Activated naive CD4-positive, alpha-beta T cell treated with anti-CD3 and anti-CD28 coated beads, Interleukin-2, amount 10 ng/mL, durations not matched to agents 7 days and 5 days (primary cell): ENCODE data around the gene RNASE13.

ENCODE experiments used
- CTCF ChIA-PET: fragments of 350-600 bp; sonication (Branson Sonifier 250); formaldehyde crosslinking; loops from one replicate; lab custom pipeline; 2021; ENCODE audit warnings: antibody characterized with exemption; lab: Charles Lee
- DNase-seq: peaks from one replicate; pipeline ENCODE4 v3.0.0-alpha.2; 2020
- H3K27ac Mint-ChIP-seq: one replicate; pipeline ENCODE4 v1.8.0; 2021; ENCODE audit warnings: mild to moderate bottlenecking, moderate library complexity, mixed read lengths
- H3K27me3 Mint-ChIP-seq: one replicate; pipeline ENCODE4 v1.8.0; 2021; ENCODE audit warnings: mild to moderate bottlenecking, mixed read lengths
- H3K36me3 Mint-ChIP-seq: one replicate; pipeline ENCODE4 v1.8.0; 2021; ENCODE audit warnings: mixed read lengths
- H3K4me1 Mint-ChIP-seq: one replicate; pipeline ENCODE4 v1.8.0; 2021; ENCODE audit warnings: mixed read lengths
- H3K4me3 Mint-ChIP-seq: one replicate; pipeline ENCODE4 v1.8.0; 2021; ENCODE audit warnings: mild to moderate bottlenecking, moderate library complexity, mixed read lengths
- H3K9me3 Mint-ChIP-seq: one replicate; pipeline ENCODE4 v1.8.0; 2021; ENCODE audit warnings: mixed read lengths

Gene RNASE13

DNA sequence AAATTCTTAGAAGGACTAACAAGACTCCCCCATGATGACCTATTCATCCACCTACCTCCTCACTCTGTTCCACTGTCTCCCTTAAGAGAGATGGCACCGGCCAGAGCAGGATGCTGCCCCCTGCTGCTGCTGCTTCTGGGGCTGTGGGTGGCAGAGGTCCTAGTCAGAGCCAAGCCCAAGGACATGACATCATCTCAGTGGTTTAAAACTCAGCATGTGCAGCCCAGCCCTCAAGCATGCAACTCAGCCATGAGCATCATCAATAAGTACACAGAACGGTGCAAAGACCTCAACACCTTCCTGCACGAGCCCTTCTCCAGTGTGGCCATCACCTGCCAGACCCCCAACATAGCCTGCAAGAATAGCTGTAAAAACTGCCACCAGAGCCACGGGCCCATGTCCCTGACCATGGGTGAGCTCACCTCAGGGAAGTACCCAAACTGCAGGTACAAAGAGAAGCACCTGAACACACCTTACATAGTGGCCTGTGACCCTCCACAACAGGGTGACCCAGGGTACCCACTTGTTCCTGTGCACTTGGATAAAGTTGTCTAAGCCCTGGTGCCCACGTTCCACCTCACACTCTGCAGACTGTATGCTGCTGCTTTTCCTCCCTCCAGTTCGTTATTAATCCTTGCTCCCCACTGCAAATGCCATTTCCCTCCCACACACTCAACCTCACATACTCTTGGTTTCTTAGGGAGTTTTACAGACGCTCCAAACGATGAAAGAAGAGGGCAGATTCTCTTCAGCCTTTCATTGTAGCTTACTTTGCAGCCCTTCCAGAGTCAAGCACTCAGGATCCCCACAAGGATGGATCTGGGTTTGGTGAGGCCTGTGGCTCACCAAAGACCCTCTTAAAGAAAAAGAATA lies 23.4 kb upstream of the RNASE13 start, which contains the start of gene RNASE8:
Gene RNASE8, plus strand, starts transcription at position 20 of the 873 bp plus-strand sequence. Its CDS starts 71 bp downstream, at position 91.
- Mint-ChIP-seq H3K9me3 (no peaks in the 10 kb centered on the region), H3K4me1 (no peaks in the 10 kb centered on the region), H3K36me3 (no peaks in the 10 kb centered on the region), H3K27ac (no peak within 1 kb of the TSS), H3K4me3 (no peak within 1 kb of the TSS), H3K27me3 (peaks cover 34% of the 10 kb centered on the region)
- no peak for DNase-seq
- CTCF ChIA-PET, result interaction anchor here (0.7 to 1.5 kb wide), 3 partner anchors 9 to 35 kb away, joined by 3 to 7 read pairs (median 3); no protein-coding TSS in a partner anchor

DNA sequence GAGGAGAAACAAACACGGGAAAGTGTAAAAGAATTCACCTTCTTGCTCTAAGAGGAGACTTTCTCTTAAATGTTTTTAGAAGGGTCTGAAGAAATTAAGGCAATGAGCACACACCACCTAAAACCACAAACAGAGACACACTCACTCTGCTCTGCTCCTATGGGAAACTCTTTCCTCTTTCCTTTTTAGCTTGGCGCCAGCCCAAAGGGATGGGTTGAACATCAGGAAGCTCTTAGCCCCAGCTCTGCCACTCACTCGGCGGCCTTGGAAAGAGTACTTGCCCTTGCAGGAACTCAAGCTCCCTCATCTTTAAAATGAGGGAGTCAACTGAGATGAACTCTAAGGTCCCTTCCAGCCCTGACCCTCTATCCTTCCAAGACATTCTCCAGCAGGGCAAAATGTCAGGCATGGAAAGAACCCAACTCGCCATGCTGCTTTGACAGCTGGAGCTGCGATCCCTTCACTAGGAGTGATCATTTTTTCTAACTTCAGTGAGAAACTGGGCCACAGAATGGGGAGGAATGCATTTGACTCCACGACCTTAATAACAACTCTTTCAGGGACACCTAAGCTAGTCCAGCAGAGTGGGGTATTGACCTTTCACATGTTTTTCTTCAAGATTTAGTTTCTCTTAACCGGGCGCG lies 22.0 kb upstream of the RNASE13 start:
- DNase-seq, result no peak
- H3K9me3 Mint-ChIP-seq, result no peaks in the 10 kb centered on the region
- H3K27me3 Mint-ChIP-seq, result peaks cover 25% of the 10 kb centered on the region
- CTCF ChIA-PET, result interaction anchor here (0.8 to 1.5 kb wide), 2 partner anchors 36 to 42 kb away, joined by 3 to 7 read pairs; no protein-coding TSS in a partner anchor
- no peak overlapping the region for H3K4me3 Mint-ChIP-seq
- no peak overlapping the region for H3K27ac Mint-ChIP-seq
- H3K36me3 Mint-ChIP-seq, result no peaks in the 10 kb centered on the region
- no peaks in the 10 kb centered on the region for H3K4me1 Mint-ChIP-seq

DNA sequence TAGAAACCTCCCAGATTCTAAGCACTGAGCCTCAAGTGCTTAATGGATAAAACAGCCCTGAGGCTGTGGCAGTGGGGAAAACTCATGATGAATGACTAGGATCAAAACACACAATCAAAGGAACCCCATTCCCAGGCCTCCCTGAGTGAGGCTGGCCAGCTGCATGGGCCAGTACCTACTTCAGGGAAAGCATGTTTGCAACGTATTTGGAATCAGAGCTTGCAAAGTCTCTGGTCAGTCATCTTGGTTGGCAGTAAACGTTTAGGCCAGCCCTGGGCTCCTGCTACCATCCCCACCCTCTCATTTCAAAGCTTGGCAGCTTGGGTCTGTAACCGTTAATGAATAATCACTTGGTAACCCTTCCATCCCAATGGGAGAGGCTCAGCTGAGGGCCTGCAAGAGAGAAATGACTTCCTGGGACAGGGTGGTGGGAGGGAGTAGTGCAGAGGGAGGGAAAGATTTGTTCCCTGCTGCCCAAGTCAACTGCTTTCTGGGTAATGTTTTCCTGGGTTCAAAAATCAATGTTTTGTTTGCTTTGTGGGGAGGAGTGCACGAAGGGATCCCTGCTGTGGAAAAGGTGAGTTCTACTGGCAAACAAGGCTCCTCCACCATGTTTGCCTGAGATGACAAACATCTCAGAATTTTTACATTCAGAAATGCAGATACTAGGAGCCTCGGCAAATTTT lies 21.0 kb upstream of the RNASE13 start:
- Mint-ChIP-seq H3K27ac (no peak overlapping the region), H3K4me1 (no peaks in the 10 kb centered on the region), H3K9me3 (no peaks in the 10 kb centered on the region), H3K4me3 (no peak overlapping the region), H3K36me3 (no peaks in the 10 kb centered on the region), H3K27me3 (peaks cover 19% of the 10 kb centered on the region)
- DNase-seq, result no peak
- CTCF ChIA-PET, result no interaction called here

DNA sequence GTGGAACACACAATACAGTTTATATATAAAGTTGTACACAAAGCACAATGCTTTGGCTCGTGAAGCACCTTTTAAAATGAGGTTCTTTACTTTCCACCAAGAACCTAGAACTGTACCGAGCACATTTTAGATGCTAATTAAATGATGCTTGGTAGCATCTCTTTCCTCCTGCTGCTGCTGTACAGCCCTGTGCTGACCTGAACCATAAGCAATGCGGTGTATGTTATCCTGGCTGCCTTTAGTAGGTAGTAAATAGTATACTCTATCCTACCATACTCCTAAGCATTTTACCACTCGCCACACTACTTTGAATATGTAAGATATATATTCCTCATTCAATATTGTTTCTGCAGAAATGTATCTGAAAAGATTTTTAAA lies 20.1 kb upstream of the RNASE13 start:
- Mint-ChIP-seq H3K27me3 (peaks cover 21% of the 10 kb centered on the region), H3K27ac (no peak overlapping the region), H3K9me3 (no peaks in the 10 kb centered on the region), H3K36me3 (no peaks in the 10 kb centered on the region), H3K4me1 (no peaks in the 10 kb centered on the region), H3K4me3 (no peak overlapping the region)
- CTCF ChIA-PET, result no interaction called here
- no peak for DNase-seq

GRCh38 chr14:21054123-21054767 lies 19.6 kb upstream of the RNASE13 start:
- no peak for DNase-seq
- Mint-ChIP-seq H3K27ac (no peak overlapping the region), H3K4me1 (no peaks in the 10 kb centered on the region), H3K9me3 (no peaks in the 10 kb centered on the region), H3K36me3 (no peaks in the 10 kb centered on the region), H3K4me3 (no peak overlapping the region), H3K27me3 (peaks cover 24% of the 10 kb centered on the region)
- CTCF ChIA-PET, result interaction anchor here (0.7 to 1.2 kb wide), 3 partner anchors 13 to 52 kb away, joined by 3 to 4 read pairs (median 3); no protein-coding TSS in a partner anchor

DNA sequence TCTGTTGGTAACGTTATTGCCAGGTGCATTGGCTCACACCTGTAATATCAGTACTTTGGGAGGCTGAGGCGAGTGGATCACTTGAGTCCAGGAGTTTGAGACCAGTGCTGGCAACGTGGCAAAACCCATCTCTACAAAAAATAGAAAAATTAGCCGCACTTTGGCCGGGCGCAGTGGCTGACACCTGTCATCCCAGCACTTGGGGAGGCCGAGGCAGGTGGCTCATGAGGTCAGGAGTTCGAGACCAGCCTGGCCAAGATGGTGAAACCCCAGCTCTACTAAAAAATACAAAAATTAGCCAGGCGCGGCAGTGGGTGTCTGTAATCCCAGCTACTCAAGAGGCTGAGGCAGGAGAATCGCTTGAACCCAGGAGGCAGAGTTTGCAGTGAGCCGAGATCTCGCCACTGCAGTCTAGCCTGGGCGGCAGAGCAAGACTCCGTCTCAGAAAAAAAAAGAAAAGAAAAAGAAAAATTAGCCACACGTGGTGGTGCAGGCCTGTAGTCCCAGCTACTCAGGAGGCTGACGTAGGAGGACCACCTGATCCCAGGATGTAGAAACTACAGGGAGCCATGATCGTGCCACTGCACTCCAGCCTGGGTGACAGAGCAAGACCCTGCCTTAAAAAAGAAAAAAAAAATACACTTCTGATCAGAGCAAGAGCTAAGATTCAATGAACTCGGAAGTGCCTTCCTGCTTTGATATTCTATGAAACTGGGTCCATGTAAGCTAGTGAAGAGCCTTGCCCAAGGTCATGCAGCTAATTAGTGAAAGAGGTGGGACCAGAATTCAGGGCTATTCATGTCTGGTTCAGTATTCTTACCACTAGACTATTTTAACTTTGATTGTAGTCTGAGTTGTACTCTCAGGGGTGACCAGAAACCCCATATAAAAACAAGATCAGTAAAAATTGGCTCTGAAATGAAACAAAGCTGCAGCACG lies 18.8 kb upstream of the RNASE13 start:
- Mint-ChIP-seq H3K4me1 (no peaks in the 10 kb centered on the region), H3K4me3 (no peak overlapping the region), H3K27me3 (peaks cover 19% of the 10 kb centered on the region), H3K36me3 (no peaks in the 10 kb centered on the region), H3K9me3 (no peaks in the 10 kb centered on the region), H3K27ac (no peak overlapping the region)
- CTCF ChIA-PET, result interaction anchor here (0.7 to 1.2 kb wide), 3 partner anchors 12 to 51 kb away, joined by 3 to 4 read pairs (median 3); no protein-coding TSS in a partner anchor
- DNase-seq, result no peak

GRCh38 chr14:21050597-21050996 lies 16.0 kb upstream of the RNASE13 start:
- Mint-ChIP-seq H3K36me3 (no peaks in the 10 kb centered on the region), H3K4me3 (no peak overlapping the region), H3K27ac (no peak overlapping the region), H3K4me1 (no peaks in the 10 kb centered on the region), H3K9me3 (no peaks in the 10 kb centered on the region), H3K27me3 (peaks cover 17% of the 10 kb centered on the region)
- CTCF ChIA-PET, result interaction anchor here (2.0 kb wide), 1 partner anchor 36 kb away, joined by 5 read pairs; no protein-coding TSS in a partner anchor
- DNase-seq, result no peak

GRCh38 chr14:21049271-21049673 lies 14.7 kb upstream of the RNASE13 start:
- Mint-ChIP-seq H3K27ac (no peak overlapping the region), H3K4me3 (no peak overlapping the region), H3K9me3 (no peaks in the 10 kb centered on the region), H3K36me3 (no peaks in the 10 kb centered on the region), H3K27me3 (peaks cover 28% of the 10 kb centered on the region), H3K4me1 (no peaks in the 10 kb centered on the region)
- CTCF ChIA-PET, result interaction anchor here (1.2 kb wide), 1 partner anchor 48 kb away, joined by 3 read pairs; no protein-coding TSS in a partner anchor
- DNase-seq, result no peak

DNA sequence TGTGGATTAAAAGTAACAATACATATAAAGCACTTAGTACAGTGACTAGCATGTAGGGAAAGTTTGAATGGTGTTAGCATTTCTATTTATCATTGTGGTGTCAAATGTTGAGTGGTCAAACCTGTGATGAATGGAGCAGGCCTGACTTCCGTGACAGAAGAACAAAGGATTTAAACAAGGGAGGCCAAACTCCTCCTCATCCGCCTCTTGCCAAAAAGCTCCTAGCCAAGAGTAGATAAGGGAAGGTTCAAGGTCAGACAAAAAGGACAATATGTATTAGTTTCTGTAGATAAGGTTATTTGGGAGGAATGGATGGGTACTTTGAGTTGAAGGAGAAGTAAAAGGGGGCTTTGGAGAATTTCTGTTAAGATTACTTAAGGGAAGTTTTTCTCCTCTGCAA lies 14.0 kb upstream of the RNASE13 start:
- Mint-ChIP-seq H3K4me3 (no peak overlapping the region), H3K4me1 (no peaks in the 10 kb centered on the region), H3K27me3 (peaks cover 32% of the 10 kb centered on the region), H3K36me3 (no peaks in the 10 kb centered on the region), H3K9me3 (no peaks in the 10 kb centered on the region), H3K27ac (no peak overlapping the region)
- CTCF ChIA-PET, result interaction anchor here (1.2 kb wide), 1 partner anchor 49 kb away, joined by 3 read pairs; no protein-coding TSS in a partner anchor
- no peak for DNase-seq

DNA sequence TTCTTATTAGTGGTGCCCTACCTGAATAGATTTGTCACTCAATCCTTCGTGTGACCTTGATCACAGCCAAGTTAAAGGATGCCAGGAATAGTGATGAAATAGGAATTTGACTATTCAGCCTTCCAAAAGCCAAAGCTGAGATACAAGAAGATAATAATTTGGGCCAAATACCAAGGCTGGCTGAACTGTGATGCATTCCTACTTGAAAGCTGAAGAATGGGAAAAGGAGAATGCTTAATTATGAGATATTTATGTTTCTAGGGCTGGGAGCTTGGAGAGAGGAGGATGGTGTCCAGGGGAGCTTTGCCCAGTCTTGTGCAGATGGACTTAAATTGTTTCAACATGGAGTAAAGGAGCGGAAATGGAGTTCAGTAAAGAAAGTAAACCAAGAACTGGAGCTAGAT lies 12.8 kb upstream of the RNASE13 start:
- CTCF ChIA-PET, result interaction anchor here (0.5 to 2.2 kb wide), 3 partner anchors 7 to 109 kb away, joined by 3 to 14 read pairs (median 3); no protein-coding TSS in a partner anchor
- H3K27ac Mint-ChIP-seq, result no peak overlapping the region
- H3K27me3 Mint-ChIP-seq, result peaks cover 45% of the 10 kb centered on the region
- H3K36me3 Mint-ChIP-seq, result no peaks in the 10 kb centered on the region
- no peak for DNase-seq
- H3K4me3 Mint-ChIP-seq, result no peak overlapping the region
- H3K4me1 Mint-ChIP-seq, result peaks cover 2% of the 10 kb centered on the region
- H3K9me3 Mint-ChIP-seq, result no peaks in the 10 kb centered on the region

GRCh38 chr14:21043974-21044618 lies 9.5 kb upstream of the RNASE13 start:
- Mint-ChIP-seq H3K36me3 (no peaks in the 10 kb centered on the region), H3K4me3 (no peak overlapping the region), H3K27ac (no peak overlapping the region), H3K4me1 (peaks cover 2% of the 10 kb centered on the region), H3K9me3 (no peaks in the 10 kb centered on the region), H3K27me3 (peaks cover 45% of the 10 kb centered on the region)
- CTCF ChIA-PET, result interaction anchor here (1.4 to 7.2 kb wide), 2 partner anchors 28 to 61 kb away, joined by 4 to 174 read pairs; no protein-coding TSS in a partner anchor
- no peak for DNase-seq

- CTCF ChIA-PET, result interaction anchor here (1.3 to 7.2 kb wide), 3 partner anchors 27 to 61 kb away, joined by 3 to 174 read pairs (median 4); no protein-coding TSS in a partner anchor
- Mint-ChIP-seq H3K4me3 (no peak overlapping the region), H3K27ac (no peak overlapping the region), H3K4me1 (peaks cover 2% of the 10 kb centered on the region), H3K27me3 (peaks cover 51% of the 10 kb centered on the region), H3K9me3 (no peaks in the 10 kb centered on the region), H3K36me3 (no peaks in the 10 kb centered on the region)
- DNase-seq, result no peak
Measured at GRCh38 chr14:21043387-21043973, 8.9 kb upstream of the RNASE13 start.
